ENCODE results near the gene STX5. TPM values are rescaled to one million over a fixed set of nuclear protein-coding genes. Genes with fewer than 3 reads are reported as not detected.
A peak's percentile ranks its signal among the peaks of the same experiment; 100 is the strongest.
"Not testable (repeated sequence)": the region's sequence is repeated elsewhere in the genome, so short reads cannot be mapped to it uniquely, and the experiment has no call there.

The STX5 gene
- total and polyA plus RNA-seq, 4 donors: 19.8 to 47.6 (median 37.7) TPM

DNA sequence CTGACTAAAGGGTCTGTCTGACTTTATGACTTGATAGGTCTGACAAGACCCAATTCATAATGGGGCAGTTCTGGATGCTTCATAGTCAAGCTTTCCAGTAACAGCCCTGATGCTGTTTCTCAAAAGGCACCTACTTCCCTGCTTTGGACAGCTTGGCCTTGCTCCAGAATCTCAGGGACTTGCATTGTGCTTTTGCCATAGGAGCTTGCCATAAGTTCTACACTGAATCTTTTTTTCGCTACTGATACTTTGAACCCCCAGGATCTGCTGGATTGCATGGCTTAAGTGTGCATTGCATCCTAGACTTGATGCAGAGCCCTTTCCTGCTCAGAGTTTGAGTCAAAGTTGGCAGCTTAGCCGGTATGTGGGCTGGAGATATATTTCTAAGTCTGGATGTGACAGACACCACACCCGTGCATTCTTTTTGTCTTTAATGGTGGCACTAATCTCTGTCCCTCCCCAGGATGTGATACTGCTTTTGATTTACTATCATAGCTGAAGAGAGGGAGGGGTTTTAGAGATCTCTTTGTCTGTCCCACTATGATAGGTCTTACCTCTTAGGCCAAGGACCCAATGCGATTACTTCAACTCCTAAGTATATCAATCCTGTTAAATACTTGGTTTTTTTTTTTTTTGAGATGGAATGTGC, 32.0 kb upstream of the STX5 start:
- DNase-seq (peak in 2 of 3 donors; percentile 51 to 61), ATAC-seq (ENCODE audit: insufficient read depth, low FRiP score) (no peak)
- Histone ChIP-seq H3K9ac (ENCODE audit: insufficient read depth in 1 of 2, low read length in 2 of 2) (peak overlapping the region in 1 of 2 donors; percentile 58), H3K4me1 (ENCODE audit: control insufficient read depth in 5 of 5, insufficient read depth in 5 of 5, low read length in 5 of 5) (peaks cover 0 to 8% (median 0%) of the 10 kb centered on the region in 5 donors), H3K27ac (ENCODE audit: low read depth in 1 of 2, low read length in 1 of 2) (no peak overlapping the region), H3K27me3 (ENCODE audit: control insufficient read depth in 3 of 3, insufficient read depth in 3 of 3, low read length in 2 of 3) (no peaks in the 10 kb centered on the region), H3K36me3 (ENCODE audit: control insufficient read depth in 4 of 4, insufficient read depth in 4 of 4, low read length in 4 of 4) (no peaks in the 10 kb centered on the region), H3K4me3 (no peak overlapping the region), H3K9me3 (ENCODE audit: control insufficient read depth in 4 of 4, insufficient read depth in 3 of 4, low read length in 3 of 4) (no peaks in the 10 kb centered on the region)
- WGBS, 2 donors: 56 to 81% methylated on average over 4 of the region's 4 CpGs
- TF ChIP-seq, protein P1, sequence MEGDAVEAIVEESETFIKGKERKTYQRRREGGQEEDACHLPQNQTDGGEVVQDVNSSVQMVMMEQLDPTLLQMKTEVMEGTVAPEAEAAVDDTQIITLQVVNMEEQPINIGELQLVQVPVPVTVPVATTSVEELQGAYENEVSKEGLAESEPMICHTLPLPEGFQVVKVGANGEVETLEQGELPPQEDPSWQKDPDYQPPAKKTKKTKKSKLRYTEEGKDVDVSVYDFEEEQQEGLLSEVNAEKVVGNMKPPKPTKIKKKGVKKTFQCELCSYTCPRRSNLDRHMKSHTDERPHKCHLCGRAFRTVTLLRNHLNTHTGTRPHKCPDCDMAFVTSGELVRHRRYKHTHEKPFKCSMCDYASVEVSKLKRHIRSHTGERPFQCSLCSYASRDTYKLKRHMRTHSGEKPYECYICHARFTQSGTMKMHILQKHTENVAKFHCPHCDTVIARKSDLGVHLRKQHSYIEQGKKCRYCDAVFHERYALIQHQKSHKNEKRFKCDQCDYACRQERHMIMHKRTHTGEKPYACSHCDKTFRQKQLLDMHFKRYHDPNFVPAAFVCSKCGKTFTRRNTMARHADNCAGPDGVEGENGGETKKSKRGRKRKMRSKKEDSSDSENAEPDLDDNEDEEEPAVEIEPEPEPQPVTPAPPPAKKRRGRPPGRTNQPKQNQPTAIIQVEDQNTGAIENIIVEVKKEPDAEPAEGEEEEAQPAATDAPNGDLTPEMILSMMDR (IDR thresholded peaks at IDR 0.05; ENCODE audit: control extremely low read depth, extremely low read depth): no peak

DNA sequence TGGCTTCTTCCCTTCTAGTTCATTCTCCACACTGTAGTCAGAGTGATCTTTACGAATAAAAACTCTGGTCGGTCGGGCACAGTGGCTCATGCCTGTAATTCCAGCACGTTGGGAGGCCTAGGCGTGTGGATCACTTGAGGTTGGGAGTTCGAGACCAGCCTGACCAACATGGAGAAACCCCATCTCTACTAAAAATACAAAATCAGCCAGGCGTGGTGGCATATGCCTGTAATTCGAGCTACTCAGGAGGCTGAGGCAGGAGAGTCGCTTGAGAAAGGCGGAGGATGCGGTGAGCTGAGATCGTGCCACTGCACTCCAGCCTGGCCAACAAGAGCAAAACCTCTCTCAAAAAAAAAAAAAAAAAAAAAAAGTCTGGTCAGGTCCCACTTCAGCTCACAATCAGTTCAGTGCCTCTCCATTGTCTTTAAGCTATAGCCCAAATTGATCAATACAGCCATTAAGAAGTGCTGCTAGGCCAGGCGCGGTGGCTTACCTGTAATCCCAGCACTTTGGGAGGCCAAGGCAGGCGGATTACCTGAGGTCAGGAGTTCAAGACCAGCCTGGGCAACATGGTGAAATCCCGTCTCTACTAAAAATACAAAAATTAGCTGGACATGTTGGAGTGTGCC, 29.8 kb upstream of the STX5 start:
- not testable (repeated sequence) for H3K9ac ChIP-seq (ENCODE audit: insufficient read depth in 1 of 2, low read length in 2 of 2); H3K9me3 ChIP-seq (ENCODE audit: control insufficient read depth in 4 of 4, insufficient read depth in 3 of 4, low read length in 3 of 4); H3K27me3 ChIP-seq (ENCODE audit: control insufficient read depth in 3 of 3, insufficient read depth in 3 of 3, low read length in 2 of 3); DNase-seq; H3K4me3 ChIP-seq; ATAC-seq (ENCODE audit: insufficient read depth, low FRiP score); H3K27ac ChIP-seq (ENCODE audit: low read depth in 1 of 2, low read length in 1 of 2); H3K36me3 ChIP-seq (ENCODE audit: control insufficient read depth in 4 of 4, insufficient read depth in 4 of 4, low read length in 4 of 4)
- WGBS, 2 donors: 92 to 94% methylated on average over 16 of the region's 16 CpGs
- H3K4me1 ChIP-seq (ENCODE audit: control insufficient read depth in 5 of 5, insufficient read depth in 5 of 5, low read length in 5 of 5): peaks cover 0 to 13% (median 0%) of the 10 kb centered on the region in 5 donors

- TF ChIP-seq, protein P1 (IDR thresholded peaks at IDR 0.05; ENCODE audit: control extremely low read depth, extremely low read depth): no peak
- Histone ChIP-seq H3K9me3 (ENCODE audit: control insufficient read depth in 4 of 4, insufficient read depth in 3 of 4, low read length in 3 of 4) (no peaks in the 10 kb centered on the region), H3K27me3 (ENCODE audit: control insufficient read depth in 3 of 3, insufficient read depth in 3 of 3, low read length in 2 of 3) (no peaks in the 10 kb centered on the region), H3K27ac (ENCODE audit: low read depth in 1 of 2, low read length in 1 of 2) (no peak overlapping the region), H3K36me3 (ENCODE audit: control insufficient read depth in 4 of 4, insufficient read depth in 4 of 4, low read length in 4 of 4) (no peaks in the 10 kb centered on the region), H3K4me3 (no peak overlapping the region), H3K9ac (ENCODE audit: insufficient read depth in 1 of 2, low read length in 2 of 2) (no peak overlapping the region), H3K4me1 (ENCODE audit: control insufficient read depth in 5 of 5, insufficient read depth in 5 of 5, low read length in 5 of 5) (peaks cover 0 to 13% (median 2%) of the 10 kb centered on the region in 5 donors)
- no peak for ATAC-seq (ENCODE audit: insufficient read depth, low FRiP score)
- DNase-seq: no peak
- WGBS, 2 donors: 81 to 88% methylated on average over 5 of the region's 5 CpGs
Observed at GRCh38 chr11:62860835-62861563, 29.1 kb upstream of the STX5 start.

DNA sequence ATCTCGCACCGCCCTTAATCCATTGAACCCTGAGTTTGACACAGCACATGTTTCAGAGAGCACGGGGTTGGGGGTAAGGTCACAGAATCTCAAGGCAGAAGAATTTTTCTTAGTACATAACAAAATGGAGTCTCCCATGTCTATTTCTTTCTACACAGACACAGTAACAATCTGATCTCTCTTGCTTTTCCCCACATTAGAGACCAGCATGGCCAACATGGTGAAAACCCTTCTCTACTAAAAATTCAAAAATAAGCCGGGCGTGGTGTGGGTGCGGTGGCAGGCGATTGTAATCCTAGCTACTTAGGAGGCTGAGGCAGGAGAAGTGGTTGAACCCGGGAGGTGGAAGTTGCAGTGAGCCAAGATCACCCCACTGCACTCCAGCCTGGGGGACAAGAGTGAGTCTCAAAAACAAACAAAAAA, 27.4 kb upstream of the STX5 start:
- WGBS, 2 donors: 70 to 82% methylated on average over 8 of the region's 8 CpGs
- peaks cover 0 to 20% (median 2%) of the 10 kb centered on the region in 5 donors for H3K4me1 ChIP-seq (ENCODE audit: control insufficient read depth in 5 of 5, insufficient read depth in 5 of 5, low read length in 5 of 5)

More for the DNA sequence above, 27.4 kb upstream of the STX5 start:
- not testable (repeated sequence) for ATAC-seq (ENCODE audit: insufficient read depth, low FRiP score); H3K27me3 ChIP-seq (ENCODE audit: control insufficient read depth in 3 of 3, insufficient read depth in 3 of 3, low read length in 2 of 3); H3K9me3 ChIP-seq (ENCODE audit: control insufficient read depth in 4 of 4, insufficient read depth in 3 of 4, low read length in 3 of 4); DNase-seq; H3K4me3 ChIP-seq; H3K9ac ChIP-seq (ENCODE audit: insufficient read depth in 1 of 2, low read length in 2 of 2); H3K27ac ChIP-seq (ENCODE audit: low read depth in 1 of 2, low read length in 1 of 2)
- H3K36me3 ChIP-seq (ENCODE audit: control insufficient read depth in 4 of 4, insufficient read depth in 4 of 4, low read length in 4 of 4): peaks cover 0 to 12% (median 4%) of the 10 kb centered on the region in 4 donors
